NCI-H1417 treated with DMSO at 0.1 percent for 48 hours (cell line): ENCODE measurements around the gene TSHZ2.
"Not testable (repeated sequence)": the region's sequence is repeated elsewhere in the genome, so short reads cannot be mapped to it uniquely, and the experiment has no call there.

Source experiments
- DNase-seq: peaks from one replicate; lab custom pipeline; 2025; lab: John Stamatoyannopoulos, UW

Gene TSHZ2

DNA sequence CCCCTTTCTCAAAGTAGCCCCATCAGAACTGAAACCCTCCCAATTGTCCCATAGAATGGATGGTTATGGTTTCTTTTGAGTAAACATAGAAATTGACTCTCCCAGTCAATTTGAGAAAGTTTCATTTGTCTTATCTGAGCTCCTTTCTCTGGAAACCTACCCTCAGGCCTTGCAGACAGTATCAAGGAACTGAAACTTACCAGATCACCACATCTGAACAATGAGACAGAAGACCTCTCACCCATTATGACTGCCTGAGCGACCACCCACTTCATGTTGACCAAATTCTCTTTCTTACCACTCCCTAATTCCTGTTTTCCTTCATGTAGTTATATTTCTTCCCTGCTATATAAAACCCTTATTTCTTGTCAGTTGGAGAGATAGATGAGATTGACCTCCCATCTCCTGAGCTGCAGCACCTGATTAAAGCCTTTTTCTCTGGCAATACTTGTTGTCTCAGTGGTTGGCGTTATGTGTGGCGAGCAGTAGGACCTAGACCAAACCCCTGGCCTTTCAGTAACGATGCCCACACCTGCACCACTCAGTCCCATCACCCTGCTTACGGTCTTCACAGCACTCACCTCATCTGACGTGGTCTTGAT, 482.6 kb downstream of the TSHZ2 start:
- no peak for DNase-seq

DNA sequence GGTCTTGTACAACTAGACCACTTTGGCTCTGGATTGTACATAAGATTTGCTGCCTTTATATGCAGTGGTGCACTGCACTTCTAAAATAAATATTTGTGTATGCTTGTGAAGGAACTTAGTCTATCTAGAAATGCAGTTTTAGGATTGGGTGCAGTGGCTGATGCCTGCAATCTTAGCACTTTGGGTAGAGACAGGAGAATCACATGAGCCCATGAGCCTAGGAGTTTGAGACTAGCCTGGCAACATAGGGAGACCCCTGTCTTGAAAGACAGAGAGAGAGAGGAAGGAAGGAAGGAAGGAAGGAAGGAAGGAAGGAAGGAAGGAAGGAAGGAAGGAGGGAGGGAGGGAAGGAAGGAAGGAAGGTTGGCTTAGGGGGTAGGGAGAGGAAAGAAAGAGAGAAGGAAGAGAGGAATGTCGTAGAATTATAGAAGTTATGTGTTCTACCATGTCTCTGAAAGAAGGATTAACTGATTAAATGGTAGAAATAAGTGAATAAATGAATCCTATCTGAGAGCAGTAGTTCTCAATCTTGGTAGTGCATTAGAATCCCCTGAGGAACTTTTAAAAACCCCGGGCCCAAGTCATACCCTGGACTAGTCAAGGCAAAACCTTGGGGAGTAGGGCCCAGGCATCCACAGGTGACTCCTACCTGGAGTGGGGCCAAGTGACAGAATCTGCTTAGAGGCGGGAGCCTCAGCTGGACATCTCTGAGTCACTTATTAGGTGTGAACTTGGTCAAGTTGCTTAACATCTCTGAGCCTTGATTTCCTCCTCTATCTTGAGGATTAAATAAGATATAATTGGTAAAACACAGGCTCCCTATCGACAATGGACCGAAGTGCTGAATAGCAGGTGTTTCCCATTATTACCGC, 491.2 kb downstream of the TSHZ2 start:
- DNase-seq: no peak

DNA sequence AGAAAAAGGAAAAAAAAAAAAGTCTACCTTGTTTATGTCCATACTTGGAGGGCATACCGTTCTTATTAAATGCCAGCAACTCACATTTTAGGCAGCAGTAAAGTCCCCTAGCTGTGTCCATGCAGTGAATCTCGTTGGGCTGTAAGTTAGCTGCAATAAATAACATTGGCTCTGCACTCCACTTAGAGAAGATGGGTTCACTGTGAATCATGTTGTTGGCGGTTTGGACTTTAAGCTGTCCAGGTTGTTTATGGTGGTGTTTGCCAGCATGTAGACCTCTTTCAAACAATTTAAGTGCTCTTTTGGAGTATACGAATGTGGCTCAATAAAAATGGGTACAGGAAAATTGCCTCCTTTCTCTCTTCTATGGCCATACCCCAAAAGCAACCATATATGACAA, 494.1 kb downstream of the TSHZ2 start:
- DNase-seq: no peak

DNA sequence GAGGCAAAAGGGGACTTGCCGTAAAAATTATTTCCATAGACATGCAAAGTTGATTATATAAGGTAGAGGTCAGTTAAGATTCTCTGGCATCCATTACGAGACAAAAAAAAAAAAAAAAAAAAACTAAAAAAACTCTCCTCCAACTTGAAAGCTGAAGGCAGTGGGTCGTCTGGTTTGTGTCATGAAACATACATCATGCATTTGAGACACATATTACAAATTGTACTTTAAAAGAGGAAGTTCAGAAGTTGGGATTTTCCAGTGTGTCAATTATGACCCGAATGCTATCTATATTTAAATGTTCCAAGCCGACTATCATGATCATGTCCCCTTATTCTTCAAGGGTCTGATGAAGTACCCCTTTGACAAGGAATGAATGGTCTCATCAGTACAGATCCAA, 496.4 kb downstream of the TSHZ2 start:
- no peak for DNase-seq

DNA sequence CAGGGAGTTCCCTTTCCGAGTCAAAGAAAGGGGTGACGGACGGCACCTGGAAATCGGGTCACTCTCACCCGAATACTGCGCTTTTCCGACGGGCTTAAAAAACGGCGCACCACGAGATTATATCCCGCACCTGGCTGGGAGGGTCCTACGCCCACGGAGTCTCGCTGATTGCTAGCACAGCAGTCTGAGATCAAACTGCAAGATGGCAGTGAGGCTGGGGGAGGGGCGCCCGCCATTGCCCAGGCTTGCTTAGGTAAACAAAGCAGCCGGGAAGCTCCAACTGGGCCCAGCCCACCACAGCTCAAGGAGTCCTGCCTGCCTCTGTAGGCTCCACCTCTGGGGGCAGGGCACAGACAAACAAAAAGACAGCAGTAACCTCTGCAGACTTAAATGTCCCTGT, 500.7 kb downstream of the TSHZ2 start:
- DNase-seq: not testable (repeated sequence)

DNA sequence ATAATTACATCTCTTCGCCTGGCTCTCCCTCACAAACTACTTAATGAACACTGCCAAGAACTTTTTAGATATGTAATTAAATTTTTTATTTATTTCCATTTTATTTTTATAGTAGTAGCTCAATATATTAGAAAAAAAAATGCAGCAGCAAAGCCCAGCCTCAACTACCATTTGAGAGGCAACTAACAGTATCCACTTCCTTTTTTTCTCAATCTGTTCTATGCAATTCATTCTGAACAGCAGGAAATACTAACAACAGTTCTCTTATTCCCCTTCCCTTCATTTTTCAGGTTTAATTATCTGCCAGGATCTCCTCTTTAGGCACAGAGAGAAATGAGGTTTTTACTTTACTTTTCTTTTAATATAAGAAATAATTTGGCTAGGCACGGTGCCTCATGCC, 508.8 kb downstream of the TSHZ2 start:
- no peak for DNase-seq

DNA sequence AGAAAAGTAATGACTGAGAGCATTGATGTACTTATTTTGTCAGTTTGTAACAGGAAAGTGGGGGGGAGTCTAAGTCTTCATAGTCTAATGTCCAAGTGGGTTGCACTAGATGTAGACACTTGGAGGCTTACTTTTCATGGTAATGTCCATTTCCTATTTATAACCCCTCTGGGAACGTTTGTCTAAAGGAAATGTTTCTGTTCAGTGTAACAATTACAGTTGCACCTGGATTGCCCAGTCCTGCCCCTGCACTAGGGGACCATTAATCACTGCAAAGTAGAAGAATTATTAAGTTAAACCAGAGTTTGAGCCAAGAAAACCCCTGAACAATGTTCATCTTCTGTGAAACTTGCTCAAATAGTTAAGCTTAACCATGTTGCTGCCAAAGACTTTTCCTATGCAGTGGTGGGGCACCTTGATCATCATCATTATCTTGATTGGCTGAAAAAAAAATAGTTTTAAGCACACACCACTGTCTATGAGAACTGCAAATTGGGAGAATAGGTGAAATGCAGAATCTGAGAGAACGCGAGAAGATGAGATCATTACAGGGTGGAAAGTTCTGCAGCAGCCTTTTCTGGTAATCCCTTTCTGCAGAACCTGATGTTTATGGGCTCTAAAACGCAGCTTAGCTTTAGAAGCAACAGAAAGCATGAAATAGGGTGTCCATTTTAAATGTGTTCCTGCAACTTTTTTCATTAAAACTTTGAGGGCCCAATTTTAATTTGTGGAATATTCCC, 515.5 kb downstream of the TSHZ2 start:
- DNase-seq: no peak

DNA sequence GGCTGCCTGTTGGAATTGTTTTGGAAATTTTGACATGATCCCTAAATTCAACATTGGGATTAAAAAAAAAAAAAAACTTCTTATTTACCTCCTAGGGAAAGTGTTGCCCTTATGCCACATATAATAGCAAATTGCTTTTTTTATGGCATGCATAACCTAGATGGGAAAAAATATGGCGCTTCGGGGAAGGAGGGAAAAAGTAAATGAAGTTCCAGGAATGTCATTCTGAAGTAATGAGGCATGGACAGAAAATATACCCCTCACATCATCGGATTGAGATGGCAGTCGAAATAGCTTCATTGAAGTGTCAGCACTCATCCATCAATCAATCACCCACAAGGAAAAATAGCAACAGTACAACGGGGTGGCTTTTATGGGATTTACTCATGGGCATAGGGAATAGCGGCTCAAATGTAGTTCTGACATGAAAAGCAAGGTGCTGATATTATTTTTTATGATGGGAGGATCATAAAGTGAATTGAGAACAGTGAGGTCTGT, 516.7 kb downstream of the TSHZ2 start:
- DNase-seq: no peak

DNA sequence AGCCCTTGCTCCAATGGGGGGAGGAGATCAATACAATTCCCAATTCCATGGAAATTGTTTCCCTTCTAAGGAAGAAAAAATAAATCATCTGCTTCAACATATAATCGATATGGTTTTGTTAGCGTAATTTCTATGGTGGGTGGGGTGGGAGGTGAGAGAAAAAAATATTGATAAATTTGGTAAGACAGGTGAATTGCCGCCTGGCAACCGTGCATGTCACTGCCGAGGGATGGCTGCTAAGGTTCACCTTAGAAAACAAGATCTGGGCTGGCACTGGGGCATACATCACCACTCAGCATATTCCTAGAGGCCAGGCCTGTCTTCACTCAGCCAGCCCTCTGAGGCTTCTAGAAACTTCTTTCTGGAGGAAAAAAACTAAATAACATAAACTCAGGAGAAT, 517.4 kb downstream of the TSHZ2 start:
- no peak for DNase-seq

DNA sequence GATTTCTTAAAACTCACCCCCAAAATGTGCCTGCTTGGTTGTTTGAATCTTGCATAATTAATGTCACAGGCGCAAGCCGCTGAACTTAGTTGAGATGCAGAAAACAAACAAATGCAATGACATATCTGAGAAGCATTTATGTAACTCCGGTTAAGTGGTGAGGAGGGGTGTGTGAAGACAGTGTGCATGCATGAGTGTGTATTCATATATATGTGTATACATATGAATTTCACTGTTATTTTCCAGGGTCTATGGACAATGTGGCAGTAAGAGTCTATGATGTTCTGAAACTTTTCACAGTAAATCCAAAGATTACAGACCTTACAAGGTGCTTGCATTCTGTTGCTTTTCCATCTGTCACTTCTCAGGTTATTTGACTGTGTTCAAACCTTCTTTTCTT, 518.5 kb downstream of the TSHZ2 start:
- DNase-seq: no peak

DNA sequence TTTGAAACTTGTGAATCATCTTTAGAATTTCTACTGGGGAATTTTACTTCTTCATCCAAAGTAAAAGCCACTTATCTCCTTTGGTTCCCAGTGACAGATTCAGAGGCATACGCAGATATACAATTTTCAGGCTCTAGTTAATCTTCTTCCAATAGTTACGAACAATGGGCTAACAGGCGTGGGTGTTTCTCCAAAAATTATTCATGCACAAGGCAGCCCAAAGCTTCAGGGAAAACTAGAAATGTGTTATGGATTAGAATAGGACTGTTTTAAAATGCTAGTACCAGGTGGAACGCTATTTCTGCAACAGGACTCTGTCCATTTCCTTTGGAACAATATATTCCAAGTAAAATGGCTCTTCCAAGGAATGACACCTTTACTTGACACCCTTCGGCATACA, 519.3 kb downstream of the TSHZ2 start:
- DNase-seq: no peak

DNA sequence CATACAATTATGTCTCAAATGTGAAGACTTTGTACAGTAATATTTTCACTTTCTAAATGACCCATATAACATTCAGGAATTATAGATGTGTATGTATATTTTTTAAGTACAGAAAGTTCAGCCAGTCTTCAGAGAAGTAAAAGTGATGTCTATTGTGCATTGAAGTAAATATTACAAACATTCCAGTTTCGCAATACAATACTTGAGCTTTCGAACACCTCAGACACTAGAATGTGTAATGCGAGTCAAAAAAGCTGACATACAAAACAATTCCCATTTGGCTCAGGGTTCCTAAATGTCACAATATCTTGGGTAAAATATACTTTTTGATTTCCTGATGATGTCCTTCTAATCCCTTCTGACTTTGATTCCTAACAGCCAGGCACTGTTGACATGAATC, 520.1 kb downstream of the TSHZ2 start:
- no peak for DNase-seq

DNA sequence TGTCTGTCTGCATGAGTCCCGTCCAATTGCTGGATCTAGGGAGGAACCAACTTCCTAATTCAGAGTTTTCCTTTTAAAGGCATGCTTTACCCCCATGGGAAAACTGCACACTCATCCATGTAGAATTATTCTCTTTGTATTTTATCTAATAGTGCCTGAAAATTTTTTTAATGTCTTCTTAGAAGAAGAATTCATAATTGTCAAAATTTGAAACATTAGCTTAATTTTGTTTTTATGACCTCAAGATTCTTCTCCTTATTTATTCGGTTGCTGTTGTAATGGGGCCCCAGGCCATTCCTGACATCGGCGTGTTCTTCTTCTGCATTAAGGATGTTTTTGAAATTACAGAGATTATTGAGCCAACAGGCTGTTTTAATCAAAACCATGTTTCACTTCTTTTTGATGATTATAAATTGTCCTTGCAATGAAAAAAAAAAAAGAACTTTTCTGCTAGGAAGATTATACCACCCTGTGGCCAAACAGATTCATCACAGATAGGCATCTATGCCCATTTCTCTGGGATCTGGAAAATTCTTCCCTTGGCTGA, 521.2 kb downstream of the TSHZ2 start:
- DNase-seq: no peak

DNA sequence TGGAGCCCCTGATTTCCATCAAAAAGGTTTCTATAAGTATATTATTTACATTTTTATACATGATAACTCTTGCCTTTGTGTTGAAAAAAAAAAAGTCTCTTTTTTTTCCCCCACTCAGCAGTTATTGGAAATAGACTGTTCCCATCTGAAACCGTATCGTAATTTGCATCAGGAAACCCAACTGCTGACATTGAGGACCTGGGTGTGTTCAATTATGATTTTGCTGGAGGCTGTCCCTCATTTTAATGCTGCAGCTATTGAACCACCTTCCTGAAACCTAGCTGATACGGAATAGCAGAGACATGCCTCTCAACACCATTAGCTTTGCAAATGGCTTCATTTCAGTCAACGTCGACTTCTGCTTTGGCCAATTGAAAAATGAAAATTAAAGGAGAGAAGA, 522.6 kb downstream of the TSHZ2 start:
- no peak for DNase-seq

DNA sequence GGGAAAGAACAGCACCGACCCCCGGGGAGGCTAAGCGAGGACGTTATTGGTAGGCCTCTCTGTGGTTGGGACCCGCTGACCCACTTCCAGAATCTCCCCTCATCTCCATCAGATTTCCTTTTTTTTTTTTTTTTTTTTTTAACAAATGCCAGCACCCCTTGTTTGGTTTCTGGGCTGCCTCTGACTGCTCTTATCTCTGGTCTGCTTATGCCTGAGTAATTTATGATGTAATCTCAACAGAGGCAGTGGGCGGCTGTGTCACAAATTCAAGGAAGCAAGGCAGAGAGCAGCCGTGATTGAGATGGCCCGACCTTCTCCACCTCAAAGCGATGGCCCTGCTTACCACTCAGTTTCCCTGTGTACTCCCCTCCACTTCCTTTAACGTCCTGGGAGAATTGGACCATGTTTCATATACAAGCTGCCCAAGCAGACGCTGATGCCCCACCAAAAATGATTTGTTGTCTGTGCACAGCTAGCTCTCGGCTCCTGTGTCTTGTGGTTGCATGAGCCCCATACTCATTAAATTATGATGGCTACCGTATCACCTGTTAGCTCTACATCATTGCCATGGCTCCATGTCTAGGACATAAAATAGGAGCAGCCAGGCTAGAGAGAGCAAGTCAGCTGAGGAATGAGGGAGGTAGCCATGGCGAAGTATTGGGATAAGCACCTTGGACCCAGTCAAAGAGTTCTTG, 523.4 kb downstream of the TSHZ2 start:
- no peak for DNase-seq

DNA sequence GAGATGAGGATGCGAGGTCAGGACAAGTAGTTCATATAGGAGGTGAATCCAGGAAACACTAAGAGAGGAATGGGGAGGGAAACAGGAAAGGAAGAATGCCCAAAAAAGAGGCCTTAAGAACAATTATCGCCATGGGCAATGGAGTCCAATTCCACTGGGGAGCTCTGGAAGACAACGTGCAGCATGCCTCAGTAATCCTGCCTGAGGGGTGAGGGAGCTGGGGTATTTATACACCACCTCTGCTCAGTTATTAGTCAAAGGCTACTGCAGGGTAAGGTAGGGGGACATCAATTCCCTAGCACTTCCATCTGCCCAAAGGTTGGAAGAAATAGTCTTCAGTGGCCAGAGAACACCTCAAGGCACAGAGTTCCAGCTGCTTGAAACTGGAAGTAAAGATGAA, 525.1 kb downstream of the TSHZ2 start:
- DNase-seq: no peak

DNA sequence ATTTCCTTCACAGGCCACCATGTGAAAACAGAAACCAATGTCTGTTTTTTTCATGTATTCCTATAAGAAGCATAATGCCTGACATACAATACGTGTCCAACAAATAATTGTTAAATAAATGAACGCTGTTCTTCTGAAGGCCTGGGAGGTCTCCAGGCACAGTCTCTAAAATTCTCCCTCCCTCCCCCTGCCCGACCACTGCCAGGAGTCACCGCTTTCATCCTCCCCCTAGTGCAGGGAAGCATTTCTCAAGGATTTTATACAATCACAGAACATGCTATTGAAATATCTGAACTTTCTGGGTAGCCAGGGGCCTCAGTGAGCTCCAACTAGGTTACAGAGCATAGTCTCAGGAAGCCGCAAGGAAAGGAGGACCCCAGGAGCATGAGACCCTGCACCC, 526.2 kb downstream of the TSHZ2 start:
- no peak for DNase-seq

DNA sequence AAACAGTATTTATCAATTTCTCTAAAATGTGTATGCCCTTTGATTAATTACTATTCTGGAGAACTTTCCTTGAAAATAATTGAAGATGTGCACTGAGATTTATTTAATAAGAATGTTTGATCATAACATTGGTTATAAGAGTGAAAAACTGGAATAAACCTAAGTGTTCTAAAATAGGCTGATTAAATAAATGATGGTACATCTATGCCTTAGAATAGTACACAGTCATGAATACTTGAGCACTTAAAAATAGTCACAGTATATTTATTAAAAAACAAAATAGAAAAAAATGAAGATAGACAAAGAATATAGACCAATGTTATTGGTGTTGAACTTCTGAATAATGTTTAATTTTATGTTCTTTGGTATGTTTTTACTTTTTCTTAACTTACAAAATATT, 528.5 kb downstream of the TSHZ2 start:
- DNase-seq: no peak

DNA sequence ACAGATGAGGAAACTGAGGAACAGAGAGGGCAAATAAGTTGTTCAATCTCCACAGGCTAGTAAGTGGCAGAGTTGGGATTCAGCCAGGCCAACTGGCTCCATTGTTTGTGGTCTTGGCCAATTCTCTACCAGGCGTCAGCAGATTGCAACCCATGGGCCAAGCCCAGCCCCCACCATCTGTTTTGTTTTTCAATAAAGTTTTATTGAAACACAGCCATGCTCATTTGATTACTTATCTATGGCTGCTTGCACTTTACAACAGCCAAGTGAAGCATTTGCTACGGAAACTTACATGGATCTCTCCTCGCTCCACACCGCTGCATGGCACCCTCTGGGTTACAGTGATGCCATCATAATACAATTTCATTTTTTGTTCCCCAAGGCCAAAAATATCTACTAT, 530.7 kb downstream of the TSHZ2 start:
- DNase-seq: no peak

DNA sequence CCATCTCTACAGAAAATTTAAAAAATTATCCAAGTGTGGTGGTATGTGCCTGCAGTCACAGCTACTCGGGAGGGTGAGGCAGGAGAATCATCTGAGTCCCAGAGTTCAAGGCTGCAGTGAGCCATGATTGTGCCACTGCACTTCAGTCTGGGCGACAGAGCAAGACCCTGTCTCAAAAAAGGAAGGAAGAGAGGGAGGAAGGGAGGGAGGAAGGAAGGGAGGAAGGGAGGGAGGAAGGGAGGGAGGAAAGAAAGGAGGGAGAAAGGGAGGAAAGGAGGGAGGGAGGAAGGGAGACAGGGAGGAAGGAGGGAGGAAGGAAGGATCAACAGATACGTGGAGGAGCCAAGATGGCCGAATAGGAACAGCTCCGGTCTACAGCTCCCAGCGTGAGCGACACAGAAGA, 531.4 kb downstream of the TSHZ2 start:
- no peak for DNase-seq

DNA sequence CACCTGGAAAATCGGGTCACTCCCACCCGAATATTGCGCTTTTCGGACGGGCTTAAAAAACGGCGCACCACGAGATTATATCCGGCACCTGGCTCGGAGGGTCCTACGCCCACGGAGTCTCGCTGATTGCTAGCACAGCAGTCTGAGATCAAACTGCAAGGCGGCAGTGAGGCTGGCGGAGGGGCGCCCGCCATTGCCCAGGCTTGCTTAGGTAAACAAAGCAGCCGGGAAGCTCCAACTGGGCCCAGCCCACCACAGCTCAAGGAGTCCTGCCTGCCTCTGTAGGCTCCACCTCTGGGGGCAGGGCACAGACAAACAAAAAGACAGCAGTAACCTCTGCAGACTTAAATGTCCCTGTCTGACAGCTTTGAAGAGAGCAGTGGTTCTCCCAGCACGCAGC, 531.9 kb downstream of the TSHZ2 start:
- not testable (repeated sequence) for DNase-seq

DNA sequence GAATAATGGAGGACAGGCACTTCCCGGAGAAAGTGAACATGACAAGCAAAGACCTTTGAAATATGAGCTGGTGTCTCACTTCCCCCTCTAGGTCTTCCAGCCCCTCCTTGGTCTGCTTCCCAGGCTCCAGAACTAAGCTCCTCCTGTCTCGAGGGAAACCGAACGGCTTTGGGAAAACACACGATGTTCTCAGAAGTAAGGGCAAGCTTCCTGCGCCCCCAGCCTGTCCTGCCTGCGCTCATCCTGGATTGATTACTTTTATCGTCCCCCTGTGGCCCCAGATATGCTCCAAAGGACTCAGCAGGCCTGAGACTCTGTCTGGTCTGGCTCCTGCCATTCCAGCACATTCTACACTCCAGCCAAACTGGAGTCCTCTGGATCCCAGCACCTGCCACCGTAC, 538.1 kb downstream of the TSHZ2 start:
- DNase-seq: no peak
